ENCODE results near the gene ZNF770. TPM values are rescaled to one million over a fixed set of nuclear protein-coding genes. Genes with fewer than 3 reads are reported as not detected.

The ZNF770 gene
- total RNA-seq, 2 experiments from 2014 or later = 15.5 to 30.0 TPM

DNA sequence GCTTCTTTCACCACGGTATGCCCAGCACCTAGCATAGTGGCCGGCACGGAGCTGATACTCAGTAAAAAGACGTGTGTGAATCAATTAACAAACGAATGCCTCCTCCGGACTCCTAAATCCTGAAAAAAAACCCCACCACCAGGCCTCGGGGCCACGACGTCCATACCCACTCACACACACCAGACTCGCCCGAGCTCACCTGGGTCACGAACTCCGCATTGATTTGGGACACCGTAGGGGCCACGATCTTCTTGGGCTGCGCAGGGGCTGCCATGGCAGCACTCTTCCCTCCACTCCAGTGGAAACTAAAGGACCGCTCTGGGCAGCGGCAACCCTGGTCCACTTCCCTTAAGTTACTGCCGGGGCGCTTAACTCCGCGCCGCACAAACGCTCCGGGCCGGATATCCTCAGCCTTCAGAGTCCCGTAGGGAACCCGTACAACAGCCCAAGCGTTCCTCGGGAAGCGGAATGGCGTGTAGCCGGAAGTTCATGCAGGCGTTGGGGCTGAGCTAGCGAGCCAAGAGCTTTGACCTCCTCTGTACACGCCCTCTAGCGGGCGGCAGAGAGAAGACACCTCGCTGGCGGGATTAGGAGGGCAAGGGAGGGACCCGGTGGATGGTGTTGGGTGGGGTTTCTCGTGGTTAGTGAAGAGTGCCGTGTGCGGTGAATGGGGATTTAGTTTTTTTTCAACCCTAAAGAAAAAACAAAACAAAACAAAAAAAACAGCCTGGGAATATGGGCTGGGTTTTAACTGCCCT lies 18.6 kb downstream of the ZNF770 start, which contains the start of gene AQR:
AQR (minus strand) TSS at position 403 of the 758 bp plus-strand sequence; CDS start at position 274, 129 bp downstream.
- peaks cover 49% of the 10 kb centered on the region for H3K79me2 ChIP-seq (ENCODE audit: insufficient read depth, low read depth, low read length)
- H3K4me2 ChIP-seq (ENCODE audit: low read length) = peak within 1 kb of the TSS; percentile 91
- intact Hi-C loops (cut with micrococcal nuclease; ENCODE audit: unreplicated experiment) = loop anchor here (2.0 kb wide), 1 partner anchor 19 kb away; the partner anchor contains the start of gene ZNF770
- ChIA-PET CTCF (ENCODE audit: unreplicated experiment) (interaction anchor here (1.0 kb wide), 2 partner anchors 16 to 26 kb away, joined by 3 to 4 read pairs; no protein-coding TSS in a partner anchor), POLR2A (interaction anchor here (0.6 to 2.9 kb wide), 7 partner anchors 12 to 602 kb away, joined by 3 to 39 read pairs (median 3); partner anchors contain the start of gene ZNF770)
- peaks cover 18% of the 10 kb centered on the region for H3K4me1 ChIP-seq (ENCODE audit: insufficient read depth, low read length, poor library complexity, severe bottlenecking)
- peak within 1 kb of the TSS; percentile 40 for H3K27ac ChIP-seq (ENCODE audit: low read depth, low read length, poor library complexity, severe bottlenecking)
- peaks cover 10% of the 10 kb centered on the region; the same call in 1 of the 2 replicates for H4K20me1 ChIP-seq (ENCODE audit: insufficient read depth, low read length)
- H2AFZ ChIP-seq (ENCODE audit: low read length) = peak within 1 kb of the TSS; percentile 94
- no peak for TF ChIP-seq EZH2phosphoT487 (IDR thresholded peaks at IDR 0.05; ENCODE audit: borderline replicate concordance, low read depth, low read length)
- TF ChIP-seq, protein P1, sequence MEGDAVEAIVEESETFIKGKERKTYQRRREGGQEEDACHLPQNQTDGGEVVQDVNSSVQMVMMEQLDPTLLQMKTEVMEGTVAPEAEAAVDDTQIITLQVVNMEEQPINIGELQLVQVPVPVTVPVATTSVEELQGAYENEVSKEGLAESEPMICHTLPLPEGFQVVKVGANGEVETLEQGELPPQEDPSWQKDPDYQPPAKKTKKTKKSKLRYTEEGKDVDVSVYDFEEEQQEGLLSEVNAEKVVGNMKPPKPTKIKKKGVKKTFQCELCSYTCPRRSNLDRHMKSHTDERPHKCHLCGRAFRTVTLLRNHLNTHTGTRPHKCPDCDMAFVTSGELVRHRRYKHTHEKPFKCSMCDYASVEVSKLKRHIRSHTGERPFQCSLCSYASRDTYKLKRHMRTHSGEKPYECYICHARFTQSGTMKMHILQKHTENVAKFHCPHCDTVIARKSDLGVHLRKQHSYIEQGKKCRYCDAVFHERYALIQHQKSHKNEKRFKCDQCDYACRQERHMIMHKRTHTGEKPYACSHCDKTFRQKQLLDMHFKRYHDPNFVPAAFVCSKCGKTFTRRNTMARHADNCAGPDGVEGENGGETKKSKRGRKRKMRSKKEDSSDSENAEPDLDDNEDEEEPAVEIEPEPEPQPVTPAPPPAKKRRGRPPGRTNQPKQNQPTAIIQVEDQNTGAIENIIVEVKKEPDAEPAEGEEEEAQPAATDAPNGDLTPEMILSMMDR (conservative IDR thresholded peaks at IDR 0.05; ENCODE audit: low read length) = peak; percentile 81
- peaks cover 12% of the 10 kb centered on the region; the same call in 1 of the 2 replicates for H3K36me3 ChIP-seq (ENCODE audit: insufficient read depth, low read length)
- TSS peak; percentile 79 for BruUV-seq (replicated peaks)
- peak; percentile 97 for DNase-seq (ENCODE audit: low spot score)
- H3K9me3 ChIP-seq (ENCODE audit: low read length) = no peaks in the 10 kb centered on the region
- H3K4me3 ChIP-seq (ENCODE audit: low read depth, low read length, poor library complexity, severe bottlenecking) = peak within 1 kb of the TSS; percentile 100
- no peaks in the 10 kb centered on the region for H3K9me2 ChIP-seq (ENCODE audit: insufficient read depth, low read length)

DNA sequence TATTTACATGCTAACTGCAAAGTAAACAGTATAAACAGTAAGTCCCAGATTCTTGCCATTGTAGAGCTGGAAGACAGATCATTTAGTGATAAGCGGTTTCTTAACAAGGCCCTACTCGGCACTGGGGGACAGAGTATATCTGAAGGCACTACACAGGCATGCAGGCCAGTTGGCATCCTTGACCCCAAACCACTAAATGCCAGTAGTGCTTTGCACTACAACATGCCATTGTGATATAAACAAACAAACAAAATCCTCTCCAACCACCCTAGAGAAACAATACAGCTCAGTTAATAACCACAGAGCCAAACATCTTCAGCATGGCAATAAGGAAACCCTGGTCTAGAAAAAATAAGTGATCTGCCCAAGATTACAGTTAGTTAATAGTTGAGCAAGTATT lies 23.8 kb downstream of the ZNF770 start:
- H3K9me3 ChIP-seq (ENCODE audit: low read length) = no peaks in the 10 kb centered on the region
- H3K4me2 ChIP-seq (ENCODE audit: low read length) = no peak overlapping the region
- H4K20me1 ChIP-seq (ENCODE audit: insufficient read depth, low read length) = peaks cover 14% of the 10 kb centered on the region; the same call in 1 of the 2 replicates
- no peak for DNase-seq (ENCODE audit: low spot score)
- TF ChIP-seq, protein P1 (conservative IDR thresholded peaks at IDR 0.05; ENCODE audit: low read length) = no peak
- no peak for TF ChIP-seq EZH2phosphoT487 (IDR thresholded peaks at IDR 0.05; ENCODE audit: borderline replicate concordance, low read depth, low read length)
- ChIA-PET CTCF (ENCODE audit: unreplicated experiment) (no interaction called here), POLR2A (interaction anchor here (0.6 to 0.8 kb wide), 2 partner anchors 9 to 20 kb away, joined by 3 read pairs; no protein-coding TSS in a partner anchor)
- no peaks in the 10 kb centered on the region for H3K9me2 ChIP-seq (ENCODE audit: insufficient read depth, low read length)
- H3K27ac ChIP-seq (ENCODE audit: low read depth, low read length, poor library complexity, severe bottlenecking) = no peak overlapping the region
- no TSS peak for BruUV-seq (replicated peaks)
- no peak overlapping the region for H2AFZ ChIP-seq (ENCODE audit: low read length)
- H3K4me1 ChIP-seq (ENCODE audit: insufficient read depth, low read length, poor library complexity, severe bottlenecking) = peaks cover 18% of the 10 kb centered on the region
- H3K79me2 ChIP-seq (ENCODE audit: insufficient read depth, low read depth, low read length) = peaks cover 59% of the 10 kb centered on the region
- no peak overlapping the region for H3K4me3 ChIP-seq (ENCODE audit: low read depth, low read length, poor library complexity, severe bottlenecking)
- intact Hi-C loops (cut with micrococcal nuclease; ENCODE audit: unreplicated experiment) = no loop called here
- H3K36me3 ChIP-seq (ENCODE audit: insufficient read depth, low read length) = peaks cover 56% of the 10 kb centered on the region

All from OCI-LY7 (cell line).